H54 (cell line): ENCODE data around the gene EEF1AKMT3.

Source experiments
- DNase-seq: peaks from one replicate; pipeline ENCODE4 v3.0.0; 2011; ENCODE audit warnings: low spot score, mixed read lengths; ENCODE audit not compliant: insufficient read length
- FAIRE-seq: peaks from 3 replicates; lab custom pipeline; 2011; peaks lifted over from hg19 to GRCh38; lab: Jason Lieb, UNC
- POLR2A ChIP-seq: IDR thresholded peaks from 2 replicates; pipeline ENCODE4 v1.6.1; 2011; ENCODE audit warnings: low read depth, mild to moderate bottlenecking, low read length

EEF1AKMT3 gene

DNA sequence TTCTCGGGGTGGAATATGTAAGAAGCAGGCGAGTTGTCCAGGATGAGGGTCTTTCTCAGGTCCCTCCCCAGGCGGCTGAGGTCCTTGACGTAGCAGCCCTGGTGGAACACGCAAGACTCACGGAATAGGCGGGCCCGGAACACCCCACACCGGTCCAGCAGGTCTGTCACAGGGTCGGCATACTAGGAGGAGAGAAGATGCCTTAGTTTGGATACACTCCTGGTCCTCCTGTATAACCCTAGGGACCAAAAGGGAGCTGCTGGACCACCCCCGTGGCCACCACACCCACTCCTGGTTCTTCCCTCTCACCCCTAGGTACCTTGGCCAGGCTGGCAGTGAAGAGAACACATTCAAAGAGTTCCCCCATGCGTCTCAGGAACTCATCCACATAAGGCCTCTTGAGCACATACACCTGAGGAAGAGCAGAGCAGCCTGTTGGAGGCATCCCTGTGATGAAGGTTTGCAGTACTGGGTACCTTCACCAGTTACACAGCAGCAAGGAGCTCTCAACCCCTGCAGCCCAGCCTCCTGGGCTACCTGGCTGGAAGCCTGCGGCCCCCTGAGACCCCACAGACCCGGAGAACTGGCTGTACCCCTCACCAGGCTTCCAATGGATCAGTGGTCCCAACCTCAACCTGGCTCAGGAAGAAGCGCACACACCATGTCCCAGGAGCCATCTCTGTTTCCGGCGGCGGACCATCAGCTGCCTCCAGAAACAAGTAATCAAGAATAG, 51.7 kb downstream of the EEF1AKMT3 start:
- DNase-seq (no peak), FAIRE-seq (no peak)
- no peak for TF ChIP-seq POLR2A

DNA sequence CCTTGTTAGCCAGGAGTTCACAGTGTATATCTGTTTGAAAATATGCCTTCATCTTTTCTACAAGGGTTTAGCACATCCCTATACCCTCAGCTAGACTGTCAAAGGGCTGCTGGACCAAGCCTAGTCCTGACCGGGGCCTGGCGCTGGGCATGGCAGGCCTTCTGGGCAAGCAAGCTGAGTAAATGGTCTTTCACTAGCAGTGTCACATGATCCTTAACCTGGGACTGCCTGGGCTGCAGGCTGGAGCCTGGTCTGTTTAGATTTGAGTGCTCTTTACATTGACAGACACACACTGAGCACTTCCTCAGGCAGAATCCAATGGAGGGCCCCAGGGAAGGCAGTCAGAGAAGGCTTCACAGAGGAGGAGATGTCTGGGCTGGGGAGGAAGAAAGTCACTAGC, 53.0 kb downstream of the EEF1AKMT3 start:
- no peak for TF ChIP-seq POLR2A
- FAIRE-seq (no peak), DNase-seq (no peak)

DNA sequence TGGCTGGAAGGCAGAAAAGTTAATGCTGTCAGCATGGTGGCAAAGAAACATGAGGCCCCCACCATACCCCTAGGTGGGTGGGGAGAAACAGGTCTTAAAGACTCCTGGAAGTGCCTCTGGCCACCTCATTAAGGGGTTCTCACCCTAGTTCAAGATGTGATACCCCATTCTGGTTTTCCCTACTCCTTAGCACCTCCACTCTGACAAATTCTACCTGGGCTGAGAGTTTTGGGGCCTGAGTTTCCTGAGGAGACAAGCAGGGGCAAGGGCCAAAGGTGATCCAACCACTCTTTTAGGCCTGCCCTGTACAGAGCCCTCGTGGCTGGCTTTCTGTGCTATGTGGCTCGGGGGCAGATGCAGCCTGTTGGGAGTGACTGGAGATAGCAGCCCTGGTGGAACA, 54.0 kb downstream of the EEF1AKMT3 start:
- no peak for FAIRE-seq
- DNase-seq, result no peak
- TF ChIP-seq POLR2A, result no peak

DNA sequence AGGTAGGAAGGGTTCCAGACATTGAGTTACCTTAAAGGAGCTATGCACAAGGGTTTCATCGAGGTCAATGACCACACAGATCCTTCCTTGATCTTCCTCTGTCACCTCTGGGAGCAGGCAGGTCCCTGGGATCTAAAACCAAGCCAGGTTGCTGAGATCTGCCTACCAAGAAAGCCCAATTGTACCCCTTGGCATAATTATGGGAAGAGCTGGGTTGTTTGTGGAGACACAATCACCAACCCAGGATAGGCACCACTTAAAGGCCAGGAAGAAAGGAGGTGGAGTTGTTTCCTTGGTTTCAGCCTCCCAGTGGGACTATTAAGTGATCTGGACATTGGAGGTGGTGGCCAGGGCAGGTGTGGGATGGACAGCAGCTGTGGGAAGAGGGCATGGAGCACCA, 54.6 kb downstream of the EEF1AKMT3 start:
- TF ChIP-seq POLR2A, result no peak
- FAIRE-seq (no peak), DNase-seq (no peak)

DNA sequence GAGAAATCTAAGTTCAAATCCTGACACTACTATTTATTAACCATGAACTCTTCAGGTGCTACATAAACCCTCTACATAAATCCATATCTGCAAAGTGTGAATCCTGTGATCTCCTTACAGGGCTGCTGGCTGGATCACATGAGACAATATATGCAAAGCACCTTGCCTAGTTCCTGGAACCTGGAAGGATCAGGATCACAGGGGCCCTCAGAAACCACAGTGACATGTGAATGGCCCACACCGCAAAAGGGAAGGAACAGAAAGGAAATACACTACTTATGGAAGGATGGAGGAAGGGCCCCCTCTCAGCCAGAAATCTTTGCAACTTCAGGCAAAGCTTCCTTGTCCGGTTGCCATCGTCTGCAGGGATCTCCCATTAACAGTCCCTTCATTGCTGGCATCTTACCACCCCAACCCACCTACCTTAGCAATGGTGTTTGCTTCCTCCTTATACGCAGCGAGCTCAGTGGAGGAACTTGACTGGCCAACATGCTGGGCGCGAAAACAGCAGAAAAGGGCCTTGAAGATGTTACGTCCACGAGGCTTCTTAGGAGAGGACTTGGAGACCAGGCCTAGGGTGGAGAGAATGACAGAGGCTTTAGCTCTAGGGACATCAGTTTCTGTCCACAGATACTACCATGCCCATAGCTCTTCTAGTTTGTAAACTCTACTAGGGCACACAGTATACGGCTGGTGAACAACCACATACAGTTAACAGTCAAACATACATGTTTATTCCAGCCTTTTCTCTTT, 56.8 kb downstream of the EEF1AKMT3 start:
- FAIRE-seq (no peak), DNase-seq (no peak)
- TF ChIP-seq POLR2A, result no peak

DNA sequence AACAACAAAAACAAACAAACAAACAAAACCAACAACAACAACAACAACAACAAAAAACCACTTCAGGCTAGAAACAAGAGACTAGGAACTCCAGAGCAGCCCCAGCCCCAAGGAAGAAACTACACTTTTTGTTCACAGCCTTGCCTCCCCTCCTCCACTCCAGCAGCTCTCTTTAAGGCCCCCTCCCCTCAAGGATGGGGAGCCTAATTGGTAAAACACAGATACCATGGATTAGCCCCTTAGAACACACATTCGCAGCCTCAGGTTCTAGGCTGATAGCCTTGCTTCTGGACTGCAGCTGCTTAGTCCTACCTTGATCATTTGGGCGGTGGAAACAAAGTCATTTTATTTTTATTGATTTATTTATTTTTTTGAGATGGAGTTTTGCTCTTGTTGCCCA, 58.0 kb downstream of the EEF1AKMT3 start:
- no peak for TF ChIP-seq POLR2A
- no peak for FAIRE-seq
- DNase-seq, result no peak
